NK-92 treated with Interleukin-12 subunit alpha and Interleukin-12 subunit beta, amount 100 ng/mL, for 24 hours (cell line): ENCODE measurements around the gene GCC1.
"Not testable (repeated sequence)": the region's sequence is repeated elsewhere in the genome, so short reads cannot be mapped to it uniquely, and the experiment has no call there.

Experiments
- DNase-seq: peaks from one replicate; lab custom pipeline; 2025; lab: John Stamatoyannopoulos, UW

The GCC1 gene

DNA sequence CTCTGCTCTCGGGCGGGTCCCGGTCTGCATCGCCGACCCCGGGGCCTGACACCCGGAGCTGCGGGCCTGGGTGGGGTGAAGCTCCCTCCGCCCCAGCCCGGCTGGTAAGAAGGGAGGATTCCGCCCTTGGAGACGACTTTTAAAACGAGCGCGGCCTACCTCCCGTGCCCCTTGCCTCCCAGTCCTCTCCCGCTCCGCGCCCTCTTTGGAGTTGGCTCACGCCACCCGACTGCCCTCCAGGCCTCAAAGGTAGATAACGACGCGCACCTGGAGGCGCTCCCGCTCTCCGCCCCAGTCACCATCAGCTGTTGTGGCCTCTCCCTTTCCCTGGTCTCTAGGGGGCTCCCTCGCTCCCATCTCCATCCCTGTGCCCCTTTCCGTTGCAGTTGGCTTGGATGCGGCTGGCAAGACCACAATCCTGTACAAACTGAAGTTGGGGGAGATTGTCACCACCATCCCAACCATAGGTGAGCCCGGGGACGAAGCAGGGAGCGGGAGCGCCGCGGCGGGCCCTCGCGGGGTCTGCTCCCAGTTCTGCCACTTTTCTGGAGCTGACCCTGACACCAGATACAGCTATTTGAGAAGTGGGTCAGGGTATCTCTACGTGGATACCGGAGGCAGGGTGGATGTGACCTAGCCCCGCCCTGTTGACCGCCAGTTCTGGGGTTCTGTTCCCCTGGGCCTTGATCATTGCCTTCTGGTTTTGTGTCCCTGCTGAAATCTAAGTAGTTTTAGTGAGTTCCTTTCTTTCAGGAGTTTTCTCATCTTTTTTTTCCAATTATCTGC, 3.5 kb upstream of the GCC1 start:
- peak; percentile 9 for DNase-seq

- peak; percentile 65 for DNase-seq
Measured at GRCh38 chr7:127588019-127588696, 2.8 kb upstream of the GCC1 start, which contains the start of gene ARF5. Gene ARF5, plus strand, starts transcription at chr7:127588411. Its CDS starts 88 bp downstream, at chr7:127588499.

GRCh38 chr7:127587663-127588018, 2.2 kb upstream of the GCC1 start:
- no peak for DNase-seq

GRCh38 chr7:127586346-127586745, 950 bp upstream of the GCC1 start:
- no peak for DNase-seq

DNA sequence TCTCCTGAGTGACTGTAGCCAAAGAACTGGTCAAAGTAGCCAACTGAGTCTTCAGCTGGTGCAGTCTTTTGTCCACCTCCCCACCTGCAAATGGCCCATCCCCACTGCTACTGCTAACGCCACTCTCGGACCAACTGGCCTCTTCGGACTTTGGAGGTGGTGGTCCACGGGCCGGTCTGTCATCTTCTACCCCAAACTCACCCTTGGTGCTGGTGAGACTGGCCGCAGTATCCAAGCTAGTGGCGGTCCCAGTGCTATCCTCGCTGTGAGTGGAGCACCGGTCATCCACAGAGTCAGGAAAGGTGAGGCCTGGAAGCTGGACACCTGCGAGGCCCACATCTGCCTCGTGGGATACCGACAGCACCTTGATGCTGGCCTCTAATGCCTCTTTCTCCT, 750 bp downstream of the GCC1 start:
- DNase-seq: no peak

DNA sequence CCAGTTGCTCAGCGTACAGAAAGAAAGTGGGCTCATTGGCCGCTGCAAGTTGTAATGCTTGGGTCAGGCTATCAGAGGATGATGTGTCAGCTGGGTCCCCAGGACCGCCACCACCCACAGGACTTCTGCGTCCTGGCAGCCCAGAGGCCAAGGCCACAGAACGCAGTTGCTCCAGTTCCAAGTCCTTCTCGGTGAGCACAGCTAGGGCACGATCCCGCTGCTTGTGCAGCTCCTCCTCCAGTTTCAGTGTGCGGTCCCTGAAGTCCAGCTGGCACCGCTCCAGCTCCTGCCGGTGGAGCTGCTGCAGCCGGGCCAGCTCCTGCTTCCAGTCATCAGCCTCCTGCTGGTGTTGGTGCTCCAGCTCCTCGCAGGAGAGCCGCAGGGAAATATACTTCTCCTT, 3.0 kb downstream of the GCC1 start:
- DNase-seq: no peak

DNA sequence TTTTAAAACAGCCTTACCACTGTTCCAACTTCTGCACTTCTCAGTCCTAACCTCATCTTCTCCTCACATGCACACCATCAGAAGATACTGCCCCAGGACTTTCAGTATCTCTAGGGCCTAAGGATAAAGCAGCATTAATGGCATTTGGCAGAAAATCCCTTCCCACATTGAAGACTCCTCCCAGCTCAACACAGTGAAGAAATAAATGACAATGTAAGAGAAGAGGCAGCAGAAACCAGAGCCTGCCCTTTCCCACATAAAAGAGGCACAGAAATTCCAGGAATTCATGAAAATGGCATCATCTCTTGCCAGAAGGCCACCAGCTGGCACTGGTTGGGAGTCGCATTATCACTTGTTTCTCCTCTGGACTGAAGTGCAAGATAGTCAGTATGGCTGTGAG, 3.7 kb downstream of the GCC1 start:
- DNase-seq: no peak

- DNase-seq: no peak
Measured at GRCh38 chr7:127580612-127581011, 4.8 kb downstream of the GCC1 start.

GRCh38 chr7:127578711-127579275, 6.6 kb downstream of the GCC1 start:
- DNase-seq: no peak

DNA sequence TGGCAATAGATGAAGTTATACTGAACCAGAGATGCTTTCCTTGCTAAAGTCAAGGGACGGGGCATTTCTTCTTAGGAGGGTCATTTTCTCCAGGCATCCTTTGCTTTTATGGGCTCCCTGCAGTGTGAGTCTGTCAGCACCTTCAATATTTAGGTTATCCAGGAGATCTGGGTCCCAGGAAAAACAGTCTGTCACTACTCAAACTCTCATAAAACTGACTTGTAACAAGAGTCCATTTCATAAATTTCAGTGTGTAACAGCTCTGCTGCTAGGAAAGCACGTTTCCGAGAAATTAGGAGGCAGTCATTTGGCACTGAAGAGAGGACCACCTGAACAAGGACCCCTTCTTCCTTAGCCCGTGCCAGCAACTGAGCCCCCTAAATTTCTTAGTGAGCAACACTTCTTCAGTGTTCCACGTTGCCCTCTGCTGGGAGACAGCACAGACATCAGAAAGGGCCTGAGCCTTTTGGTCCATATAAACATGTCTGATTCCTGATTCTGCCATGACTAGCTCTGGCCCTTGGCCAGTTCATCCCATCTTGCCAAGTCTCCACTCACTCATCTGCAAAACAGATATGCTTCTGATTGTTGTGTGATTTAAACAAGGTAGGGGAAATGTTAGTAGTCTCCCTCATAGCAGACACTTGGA, 7.2 kb downstream of the GCC1 start:
- no peak for DNase-seq

DNA sequence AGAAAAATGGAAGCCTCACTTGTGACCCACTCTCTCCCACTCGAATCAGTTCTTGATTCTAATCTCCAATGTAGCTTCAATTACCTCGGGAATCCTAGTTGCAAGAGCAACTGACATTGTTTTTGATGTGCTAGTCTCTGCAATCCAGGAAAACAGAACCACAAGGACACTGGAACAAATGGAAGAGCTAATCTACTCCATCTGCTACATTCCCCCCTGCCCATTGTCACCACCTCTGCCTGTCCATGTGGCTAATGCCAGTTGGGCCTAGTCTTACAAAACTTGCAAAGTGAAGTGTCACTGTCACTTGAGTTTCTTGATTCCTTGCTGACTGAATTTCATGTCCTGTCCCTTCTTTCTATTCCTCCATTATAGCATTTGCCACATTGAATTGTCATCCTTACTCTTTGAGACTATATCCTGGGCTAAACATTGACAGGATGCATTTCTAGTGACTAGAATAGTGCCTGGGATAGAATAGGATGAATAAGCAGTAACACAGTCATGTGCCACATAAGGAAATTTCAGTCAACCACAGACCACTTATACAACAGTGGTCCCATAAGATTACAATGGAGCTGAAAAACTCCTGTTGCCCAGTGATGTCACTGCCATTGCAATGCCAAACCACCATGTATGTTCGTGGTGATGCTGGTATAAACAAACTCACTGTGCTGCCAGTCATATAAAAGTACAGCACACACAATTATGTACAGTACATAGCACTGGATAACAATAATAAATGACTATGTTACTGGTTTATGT, 13.5 kb downstream of the GCC1 start:
- no peak for DNase-seq

- not testable (repeated sequence) for DNase-seq
Measured at GRCh38 chr7:127568034-127568433, 17.4 kb downstream of the GCC1 start.

DNA sequence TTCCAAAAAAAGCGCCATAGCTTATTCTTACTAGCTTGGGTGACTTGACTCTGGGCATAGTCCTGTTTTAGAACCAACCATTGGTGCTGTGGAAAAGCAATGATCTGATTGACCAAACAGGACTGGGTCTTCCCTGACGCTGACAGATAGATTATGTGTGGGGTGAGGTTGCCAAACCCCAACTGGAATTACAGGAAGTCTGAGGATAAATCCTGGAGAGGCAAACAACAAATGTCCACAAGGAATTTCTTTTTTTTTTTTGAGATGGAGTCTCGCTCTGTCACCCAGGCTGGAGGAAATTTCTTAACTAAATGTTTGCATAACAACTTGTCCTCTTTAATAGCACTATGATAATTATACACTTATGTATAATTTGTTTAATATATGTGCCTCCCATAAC, 19.2 kb downstream of the GCC1 start:
- no peak for DNase-seq

DNA sequence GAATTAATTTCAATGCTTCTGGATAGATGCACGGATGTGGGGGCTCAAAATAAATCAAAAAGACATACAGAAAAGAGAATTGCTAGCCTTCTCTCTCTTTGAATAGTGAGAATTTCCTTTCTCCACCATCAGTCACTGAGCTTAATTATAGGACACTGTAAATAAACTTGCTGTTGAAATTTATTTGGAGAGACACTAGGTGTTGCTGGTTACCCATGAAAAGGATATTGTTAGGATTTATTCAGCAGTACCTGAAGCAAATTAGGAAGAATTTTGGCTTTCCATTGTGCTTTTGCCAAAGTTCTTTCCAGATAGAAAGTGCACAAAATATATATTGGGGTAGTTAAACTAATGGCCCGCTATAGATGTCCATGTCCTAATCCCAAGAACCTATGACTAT, 27.6 kb downstream of the GCC1 start:
- no peak for DNase-seq

GRCh38 chr7:127556404-127556803, 29.0 kb downstream of the GCC1 start:
- DNase-seq: no peak

DNA sequence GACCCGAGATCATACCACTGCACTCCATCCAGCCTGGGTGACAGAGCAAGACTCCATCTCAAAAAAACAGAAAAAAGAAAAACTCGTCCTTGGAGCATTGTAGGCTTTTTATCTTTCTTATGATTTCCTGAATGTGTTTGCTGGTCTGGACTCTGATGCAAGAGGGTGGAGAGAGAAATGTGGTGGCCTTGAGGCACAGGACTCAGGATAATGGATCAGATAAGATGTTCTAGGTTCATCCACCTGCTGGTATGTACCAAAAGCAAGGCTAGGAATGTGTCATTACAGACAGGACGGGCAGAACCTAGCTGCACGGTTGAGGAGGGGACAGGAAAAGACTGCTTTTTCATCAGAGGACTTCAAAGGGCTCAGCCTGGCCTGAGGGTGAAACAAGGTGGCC, 33.5 kb downstream of the GCC1 start:
- DNase-seq: no peak

DNA sequence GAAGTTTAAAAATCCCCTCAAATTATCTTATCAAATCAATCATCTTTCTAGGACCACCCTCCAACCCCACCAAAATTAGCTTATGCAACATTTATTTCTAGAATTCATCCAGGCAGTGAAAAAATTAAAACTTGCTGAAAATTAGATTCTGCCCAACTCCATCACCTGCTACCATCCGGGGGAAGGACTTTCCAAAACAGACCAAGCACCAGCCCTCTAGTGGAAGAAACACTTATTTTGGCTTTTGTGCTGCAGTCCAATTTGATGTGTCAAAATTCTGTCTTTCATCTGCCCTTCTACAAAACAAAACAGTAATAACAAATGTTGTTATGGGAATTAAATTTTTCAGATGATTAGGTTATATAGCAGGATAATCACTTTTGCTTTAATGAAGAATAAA, 35.1 kb downstream of the GCC1 start:
- DNase-seq: no peak

DNA sequence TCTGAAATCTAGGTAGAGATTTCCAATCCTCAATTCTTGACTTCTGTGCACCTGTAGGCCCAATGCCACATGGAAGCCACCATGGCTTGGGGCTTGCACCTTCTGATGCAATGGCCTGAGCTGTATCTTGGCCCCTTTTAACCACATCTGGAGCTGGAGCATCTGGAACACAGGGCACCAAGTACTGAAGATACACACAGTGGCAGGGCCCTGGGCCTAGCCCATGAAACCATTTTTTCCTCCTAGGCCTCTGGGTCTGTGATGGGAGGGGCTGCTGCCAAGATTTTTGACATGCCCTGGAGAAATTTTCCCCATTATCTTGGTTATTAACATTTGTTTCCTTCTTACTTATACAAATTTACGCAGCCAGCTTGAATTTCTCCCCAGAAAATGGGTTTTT, 39.1 kb downstream of the GCC1 start:
- DNase-seq: no peak

- no peak for DNase-seq
Measured at GRCh38 chr7:127541548-127541947, 43.8 kb downstream of the GCC1 start.

GRCh38 chr7:127540461-127540860, 44.9 kb downstream of the GCC1 start:
- DNase-seq: not testable (repeated sequence)

DNA sequence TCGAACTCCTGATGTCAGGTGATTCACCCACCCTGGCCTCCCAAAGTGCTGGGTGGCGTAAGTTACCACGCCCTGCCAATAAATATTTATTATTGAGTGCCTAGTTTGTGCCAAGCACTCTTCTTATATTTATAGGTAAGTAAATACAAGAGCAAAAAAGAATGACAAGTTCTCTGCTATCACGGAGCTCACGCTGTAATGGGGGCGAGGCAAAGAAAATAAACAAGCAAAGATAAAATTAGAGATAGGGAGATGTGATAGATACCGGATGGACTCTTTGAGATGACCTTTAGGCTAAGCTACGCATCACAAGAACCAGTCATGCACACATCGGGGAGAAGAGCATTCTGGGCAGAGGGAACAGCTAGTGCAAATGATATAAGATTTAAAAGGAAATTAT, 46.3 kb downstream of the GCC1 start:
- DNase-seq: no peak

- DNase-seq: no peak
Measured at GRCh38 chr7:127536741-127537140, 48.7 kb downstream of the GCC1 start.
